HepG2 (cell line): Measurements from ENCODE around the gene TMEM143. TPM values are rescaled to one million over a fixed set of nuclear protein-coding genes. Genes with fewer than 3 reads are reported as not detected.

Experiments used
- GABPB1 ChIP-seq: IDR thresholded peaks from 2 replicates; pipeline ENCODE4 v1.6.1; 2016; ENCODE audit warnings: mild to moderate bottlenecking, missing genetic modification reagents, moderate library complexity, missing compliant biosample characterization
- HES4 ChIP-seq: sonication (generic); formaldehyde crosslinking; IDR thresholded peaks from 2 replicates; pipeline ENCODE4 v1.9.0; 2021; ENCODE audit warnings: mild to moderate bottlenecking, missing genetic modification reagents, borderline replicate concordance
- HNRNPL ChIP-seq: fragments of 200-400 bp; formaldehyde crosslinking; IDR thresholded peaks from 2 replicates; pipeline ENCODE4 v1.6.1; 2017; ENCODE audit warnings: mild to moderate bottlenecking, low read depth, low read length
- POLR2A ChIP-seq, 2 experiments: IDR thresholded peaks; 2 replicates each; pipeline ENCODE4 v1.6.1; 2011; ENCODE audit warnings: low read depth in 2 of 2, low read length in 2 of 2, mild to moderate bottlenecking in 1 of 2, moderate library complexity in 1 of 2; ENCODE audit not compliant: insufficient read depth in 1 of 2
- RAD21 ChIP-seq: fragments of 450-650 bp; formaldehyde crosslinking; IDR thresholded peaks from 2 replicates; pipeline ENCODE4 v1.5.0; 2020; ENCODE audit warnings: mild to moderate bottlenecking
- RFXAP ChIP-seq: sonication (generic); formaldehyde crosslinking; IDR thresholded peaks from 2 replicates; pipeline ENCODE4 v1.4.0; 2020; ENCODE audit warnings: missing genetic modification reagents, borderline replicate concordance
- STAG1 ChIP-seq: sonication (generic); formaldehyde crosslinking; IDR thresholded peaks from 2 replicates; pipeline ENCODE4 v1.4.0; 2020; ENCODE audit warnings: missing genetic modification reagents
- ZBTB7B ChIP-seq: sonication (generic); formaldehyde crosslinking; IDR thresholded peaks from 2 replicates; pipeline ENCODE4 v1.4.0; 2020; ENCODE audit warnings: missing genetic modification reagents
- polyA plus RNA-seq, 8 experiments: library from polyadenylated mRNA; depleted of rRNA in 3 of 8; stranded (reverse) in 7 of 8; unstranded in 1 of 8; fragments of >200 nt; fragmentation: Illumina TruSeq in 4 of 8; extraction: Trizol in 4 of 8; gene quantifications; 2 replicates each; pipeline versions ENCODE4 v1.2.1 to v1.2.3, GENCODE V29; 2011 to 2016; ENCODE audit warnings: low read depth in 4 of 8, missing spikeins in 1 of 8, mixed read lengths in 1 of 8; ENCODE audit not compliant: insufficient read depth in 1 of 8
- total RNA-seq, 5 experiments: library from RNA; depleted of rRNA; stranded (reverse); fragments of >200 nt; fragmentation: Illumina TruSeq; extraction: Trizol; gene quantifications; 2 replicates each; pipeline ENCODE4 v1.2.3, GENCODE V29; 2016; ENCODE audit warnings: low read depth in 1 of 5
- TF ChIP-seq, protein P1 (sequence below): sonication (generic); formaldehyde crosslinking; IDR thresholded peaks from 2 replicates; pipeline ENCODE4 v1.4.0; 2020; ENCODE audit warnings: low read depth, missing genetic modification reagents
- TF ChIP-seq, protein P2 (sequence below), 2 experiments: sonication (generic) in 1 of 2; formaldehyde crosslinking in 1 of 2; IDR thresholded peaks; 2 replicates each; pipeline versions ENCODE4 v1.4.0 to v1.6.1; 2018 to 2020; ENCODE audit warnings: missing genetic modification reagents in 2 of 2, borderline replicate concordance in 1 of 2, low read depth in 1 of 2, mild to moderate bottlenecking in 1 of 2, missing biosample characterization in 1 of 2
- TF ChIP-seq, protein P3 (sequence below): sonication (generic); formaldehyde crosslinking; IDR thresholded peaks from 2 replicates; pipeline ENCODE4 v1.4.0; 2020; ENCODE audit warnings: missing genetic modification reagents, low read depth, mild to moderate bottlenecking, borderline replicate concordance
- TF ChIP-seq, protein P4 (sequence below): sonication (generic); formaldehyde crosslinking; IDR thresholded peaks from 2 replicates; pipeline ENCODE4 v1.5.0; 2020; ENCODE audit warnings: mild to moderate bottlenecking, missing genetic modification reagents, borderline replicate concordance
- TF ChIP-seq, protein P5 (sequence below): sonication (generic); formaldehyde crosslinking; IDR thresholded peaks from 2 replicates; pipeline ENCODE4; 2020; ENCODE audit warnings: missing genetic modification reagents, mild to moderate bottlenecking, borderline replicate concordance

The TMEM143 gene
- total and polyA plus RNA-seq, 2 of the 13 experiments (the other 11 are each of a cell fraction or from before 2014, with no cell fraction given): 7.7 to 11.3 TPM

DNA sequence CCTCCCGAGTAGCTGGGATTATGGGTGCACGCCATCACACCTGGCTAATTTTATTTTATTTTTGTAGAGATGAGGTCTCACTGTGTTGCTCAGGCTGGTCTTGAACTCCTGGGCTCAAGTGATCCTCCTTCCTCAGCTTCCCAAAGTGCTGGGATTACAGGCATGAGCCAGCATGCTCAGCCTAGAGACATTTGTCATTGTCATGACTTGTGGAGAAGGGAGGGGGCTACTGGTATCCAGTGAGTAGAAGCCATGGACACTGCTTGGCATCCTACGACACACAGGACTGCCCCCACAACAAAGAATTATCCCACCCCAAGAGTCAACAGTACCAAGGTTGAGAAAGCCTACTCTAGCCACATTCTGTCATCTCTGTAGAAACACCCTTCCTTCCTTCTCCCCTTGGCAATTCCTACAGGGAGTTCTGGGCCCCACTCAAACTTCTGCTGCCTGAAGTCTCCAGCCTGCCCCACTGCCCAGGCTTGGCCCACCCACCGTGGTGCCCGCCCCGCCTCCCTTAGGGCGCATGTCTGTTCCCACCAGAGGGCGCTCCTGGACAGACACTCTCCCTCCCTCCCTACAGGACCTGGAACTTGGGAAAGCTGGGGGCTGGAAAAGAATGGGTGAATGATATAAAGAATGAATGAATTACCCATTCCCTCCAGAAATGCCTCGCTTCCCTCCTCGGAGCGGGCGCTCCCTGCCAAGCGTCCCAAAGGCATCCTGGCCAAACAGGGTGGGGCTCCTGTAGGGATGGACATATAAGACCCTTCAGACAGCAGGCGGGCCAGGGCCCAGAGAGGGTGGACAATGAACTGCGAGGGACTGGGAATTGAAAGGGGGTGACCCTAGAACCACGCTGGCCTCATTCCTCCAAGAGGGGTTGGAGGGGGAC is 43.8 kb downstream of the TMEM143 start (continued):
- TF ChIP-seq HES4 (0 out of 2 replicates have a peak, but pooled peaks have one; percentile 30), ZBTB7B (CRISPR knock-in tag) (0 out of 2 replicates have a peak, but pooled peaks have one; percentile 54), GABPB1 (CRISPR knock-in tag) (no peak), RFXAP (CRISPR knock-in tag) (no peak), STAG1 (peak; percentile 89), HNRNPL (peak; percentile 80; the same call in 1 of the 2 replicates), POLR2A (IDR thresholded peaks at IDR 0.05; ENCODE audit: insufficient read depth in 1 of 2, low read depth in 2 of 2, low read length in 2 of 2) (no peak), RAD21 (peak; percentile 76)
- TF ChIP-seq, protein P1, sequence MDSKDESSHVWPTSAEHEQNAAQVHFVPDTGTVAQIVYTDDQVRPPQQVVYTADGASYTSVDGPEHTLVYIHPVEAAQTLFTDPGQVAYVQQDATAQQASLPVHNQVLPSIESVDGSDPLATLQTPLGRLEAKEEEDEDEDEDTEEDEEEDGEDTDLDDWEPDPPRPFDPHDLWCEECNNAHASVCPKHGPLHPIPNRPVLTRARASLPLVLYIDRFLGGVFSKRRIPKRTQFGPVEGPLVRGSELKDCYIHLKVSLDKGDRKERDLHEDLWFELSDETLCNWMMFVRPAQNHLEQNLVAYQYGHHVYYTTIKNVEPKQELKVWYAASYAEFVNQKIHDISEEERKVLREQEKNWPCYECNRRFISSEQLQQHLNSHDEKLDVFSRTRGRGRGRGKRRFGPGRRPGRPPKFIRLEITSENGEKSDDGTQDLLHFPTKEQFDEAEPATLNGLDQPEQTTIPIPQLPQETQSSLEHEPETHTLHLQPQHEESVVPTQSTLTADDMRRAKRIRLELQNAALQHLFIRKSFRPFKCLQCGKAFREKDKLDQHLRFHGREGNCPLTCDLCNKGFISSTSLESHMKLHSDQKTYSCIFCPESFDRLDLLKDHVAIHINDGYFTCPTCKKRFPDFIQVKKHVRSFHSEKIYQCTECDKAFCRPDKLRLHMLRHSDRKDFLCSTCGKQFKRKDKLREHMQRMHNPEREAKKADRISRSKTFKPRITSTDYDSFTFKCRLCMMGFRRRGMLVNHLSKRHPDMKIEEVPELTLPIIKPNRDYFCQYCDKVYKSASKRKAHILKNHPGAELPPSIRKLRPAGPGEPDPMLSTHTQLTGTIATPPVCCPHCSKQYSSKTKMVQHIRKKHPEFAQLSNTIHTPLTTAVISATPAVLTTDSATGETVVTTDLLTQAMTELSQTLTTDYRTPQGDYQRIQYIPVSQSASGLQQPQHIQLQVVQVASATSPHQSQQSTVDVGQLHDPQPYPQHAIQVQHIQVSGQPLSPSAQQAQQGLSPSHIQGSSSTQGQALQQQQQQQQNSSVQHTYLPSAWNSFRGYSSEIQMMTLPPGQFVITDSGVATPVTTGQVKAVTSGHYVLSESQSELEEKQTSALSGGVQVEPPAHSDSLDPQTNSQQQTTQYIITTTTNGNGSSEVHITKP (CRISPR knock-in tag): 0 out of 2 replicates have a peak, but pooled peaks have one; percentile 24
- TF ChIP-seq, protein P2, sequence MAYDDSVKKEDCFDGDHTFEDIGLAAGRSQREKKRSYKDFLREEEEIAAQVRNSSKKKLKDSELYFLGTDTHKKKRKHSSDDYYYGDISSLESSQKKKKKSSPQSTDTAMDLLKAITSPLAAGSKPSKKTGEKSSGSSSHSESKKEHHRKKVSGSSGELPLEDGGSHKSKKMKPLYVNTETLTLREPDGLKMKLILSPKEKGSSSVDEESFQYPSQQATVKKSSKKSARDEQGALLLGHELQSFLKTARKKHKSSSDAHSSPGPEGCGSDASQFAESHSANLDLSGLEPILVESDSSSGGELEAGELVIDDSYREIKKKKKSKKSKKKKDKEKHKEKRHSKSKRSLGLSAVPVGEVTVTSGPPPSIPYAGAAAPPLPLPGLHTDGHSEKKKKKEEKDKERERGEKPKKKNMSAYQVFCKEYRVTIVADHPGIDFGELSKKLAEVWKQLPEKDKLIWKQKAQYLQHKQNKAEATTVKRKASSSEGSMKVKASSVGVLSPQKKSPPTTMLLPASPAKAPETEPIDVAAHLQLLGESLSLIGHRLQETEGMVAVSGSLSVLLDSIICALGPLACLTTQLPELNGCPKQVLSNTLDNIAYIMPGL (CRISPR knock-in tag; IDR thresholded peaks at IDR 0.05; ENCODE audit: borderline replicate concordance in 1 of 2, low read depth in 1 of 2): peak; percentile 52 to 59; a peak in 2 of 4 replicates
- TF ChIP-seq, protein P3, sequence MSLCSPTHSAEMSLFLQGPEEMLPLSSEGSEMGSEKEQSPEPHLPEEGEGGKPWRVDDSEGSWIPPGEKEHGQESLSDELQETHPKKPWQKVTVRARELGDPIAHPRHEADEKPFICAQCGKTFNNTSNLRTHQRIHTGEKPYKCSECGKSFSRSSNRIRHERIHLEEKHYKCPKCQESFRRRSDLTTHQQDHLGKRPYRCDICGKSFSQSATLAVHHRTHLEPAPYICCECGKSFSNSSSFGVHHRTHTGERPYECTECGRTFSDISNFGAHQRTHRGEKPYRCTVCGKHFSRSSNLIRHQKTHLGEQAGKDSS: no peak
- TF ChIP-seq, protein P4, sequence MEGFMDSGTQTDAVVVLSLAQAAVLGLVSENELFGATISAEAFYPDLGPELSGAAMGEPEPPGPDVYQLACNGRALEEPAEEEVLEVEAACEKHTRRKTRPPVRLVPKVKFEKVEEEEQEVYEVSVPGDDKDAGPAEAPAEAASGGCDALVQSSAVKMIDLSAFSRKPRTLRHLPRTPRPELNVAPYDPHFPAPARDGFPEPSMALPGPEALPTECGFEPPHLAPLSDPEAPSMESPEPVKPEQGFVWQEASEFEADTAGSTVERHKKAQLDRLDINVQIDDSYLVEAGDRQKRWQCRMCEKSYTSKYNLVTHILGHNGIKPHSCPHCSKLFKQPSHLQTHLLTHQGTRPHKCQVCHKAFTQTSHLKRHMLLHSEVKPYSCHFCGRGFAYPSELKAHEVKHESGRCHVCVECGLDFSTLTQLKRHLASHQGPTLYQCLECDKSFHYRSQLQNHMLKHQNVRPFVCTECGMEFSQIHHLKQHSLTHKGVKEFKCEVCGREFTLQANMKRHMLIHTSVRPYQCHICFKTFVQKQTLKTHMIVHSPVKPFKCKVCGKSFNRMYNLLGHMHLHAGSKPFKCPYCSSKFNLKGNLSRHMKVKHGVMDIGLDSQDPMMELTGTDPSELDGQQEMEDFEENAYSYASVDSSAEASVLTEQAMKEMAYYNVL: 0 out of 2 replicates have a peak, but pooled peaks have one; percentile 20
- TF ChIP-seq, protein P5, sequence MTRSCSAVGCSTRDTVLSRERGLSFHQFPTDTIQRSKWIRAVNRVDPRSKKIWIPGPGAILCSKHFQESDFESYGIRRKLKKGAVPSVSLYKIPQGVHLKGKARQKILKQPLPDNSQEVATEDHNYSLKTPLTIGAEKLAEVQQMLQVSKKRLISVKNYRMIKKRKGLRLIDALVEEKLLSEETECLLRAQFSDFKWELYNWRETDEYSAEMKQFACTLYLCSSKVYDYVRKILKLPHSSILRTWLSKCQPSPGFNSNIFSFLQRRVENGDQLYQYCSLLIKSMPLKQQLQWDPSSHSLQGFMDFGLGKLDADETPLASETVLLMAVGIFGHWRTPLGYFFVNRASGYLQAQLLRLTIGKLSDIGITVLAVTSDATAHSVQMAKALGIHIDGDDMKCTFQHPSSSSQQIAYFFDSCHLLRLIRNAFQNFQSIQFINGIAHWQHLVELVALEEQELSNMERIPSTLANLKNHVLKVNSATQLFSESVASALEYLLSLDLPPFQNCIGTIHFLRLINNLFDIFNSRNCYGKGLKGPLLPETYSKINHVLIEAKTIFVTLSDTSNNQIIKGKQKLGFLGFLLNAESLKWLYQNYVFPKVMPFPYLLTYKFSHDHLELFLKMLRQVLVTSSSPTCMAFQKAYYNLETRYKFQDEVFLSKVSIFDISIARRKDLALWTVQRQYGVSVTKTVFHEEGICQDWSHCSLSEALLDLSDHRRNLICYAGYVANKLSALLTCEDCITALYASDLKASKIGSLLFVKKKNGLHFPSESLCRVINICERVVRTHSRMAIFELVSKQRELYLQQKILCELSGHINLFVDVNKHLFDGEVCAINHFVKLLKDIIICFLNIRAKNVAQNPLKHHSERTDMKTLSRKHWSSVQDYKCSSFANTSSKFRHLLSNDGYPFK (CRISPR knock-in tag): 0 out of 2 replicates have a peak, but pooled peaks have one; percentile 29
